Neural progenitor cell (in vitro differentiated cells): ENCODE results near the gene AMT. TPM values are rescaled to one million over a fixed set of nuclear protein-coding genes. Genes with fewer than 3 reads are reported as not detected.

Experiments used
- DNase-seq: peaks from one replicate; pipeline ENCODE4 v3.0.0-alpha.2; 2016; ENCODE audit warnings: low spot score
- H2AFZ ChIP-seq: fragments of 200-600 bp; sonication (generic); replicated peaks from 2 replicates; pipeline ENCODE4 v1.6.1; 2016; ENCODE audit warnings: antibody characterized with exemption
- H3F3A ChIP-seq: fragments of 200-600 bp; sonication (generic); 2 replicates; pipeline ENCODE4 v1.6.1; 2016; ENCODE audit warnings: antibody characterized with exemption, low read depth
- H3K27ac ChIP-seq: fragments of 200-600 bp; sonication (generic); 2 replicates; pipeline ENCODE4 v1.5.1; 2016; ENCODE audit warnings: mild to moderate bottlenecking
- H3K27me3 ChIP-seq: fragments of 200-600 bp; sonication (generic); 2 replicates; pipeline ENCODE4 v1.6.1; 2016; ENCODE audit warnings: mild to moderate bottlenecking, moderate library complexity
- H3K36me3 ChIP-seq: fragments of 200-600 bp; sonication (generic); 2 replicates; pipeline ENCODE4 v1.5.1; 2016
- H3K4me1 ChIP-seq: fragments of 200-600 bp; sonication (generic); 2 replicates; pipeline ENCODE4 v1.6.1; 2016; ENCODE audit warnings: mixed run types
- H3K4me2 ChIP-seq: fragments of 200-600 bp; sonication (generic); 2 replicates; pipeline ENCODE4 v1.6.1; 2016
- H3K4me3 ChIP-seq: fragments of 200-600 bp; sonication (generic); 2 replicates; pipeline ENCODE4 v1.5.1; 2016
- H3K79me2 ChIP-seq: fragments of 200-600 bp; sonication (generic); 2 replicates; pipeline ENCODE4 v1.6.1; 2016; ENCODE audit warnings: low read depth
- H3K9ac ChIP-seq: fragments of 200-600 bp; sonication (generic); 2 replicates; pipeline ENCODE4 v1.6.1; 2016
- H3K9me3 ChIP-seq: fragments of 200-600 bp; sonication (generic); 2 replicates; pipeline ENCODE4 v1.5.1; 2016; ENCODE audit warnings: low read depth
- H4K20me1 ChIP-seq: fragments of 200-600 bp; sonication (generic); 2 replicates; pipeline ENCODE4 v1.6.1; 2016; ENCODE audit warnings: low read depth
- H3K27ac Mint-ChIP-seq: 3 replicates; pipeline ENCODE4 v1.8.0; 2021; ENCODE audit warnings: mixed read lengths
- H3K27me3 Mint-ChIP-seq: 2 replicates; pipeline ENCODE4 v1.8.0; 2022; ENCODE audit warnings: low read depth, mild to moderate bottlenecking, inconsistent platforms, moderate library complexity, mixed read lengths; ENCODE audit not compliant: insufficient read depth
- H3K36me3 Mint-ChIP-seq: 3 replicates; pipeline ENCODE4 v1.8.0; 2021; ENCODE audit warnings: mixed read lengths
- H3K4me1 Mint-ChIP-seq: 3 replicates; pipeline ENCODE4 v1.8.0; 2021; ENCODE audit warnings: mixed read lengths
- H3K4me3 Mint-ChIP-seq: 3 replicates; pipeline ENCODE4 v1.8.0; 2021; ENCODE audit warnings: mild to moderate bottlenecking, moderate library complexity, mixed read lengths
- H3K9me3 Mint-ChIP-seq: 3 replicates; pipeline ENCODE4 v1.8.0; 2020; ENCODE audit warnings: mixed read lengths
- EZH2 ChIP-seq: fragments of 200-600 bp; sonication (generic); IDR thresholded peaks from 2 replicates; pipeline ENCODE4 v1.6.1; 2017; ENCODE audit warnings: antibody characterized with exemption, mild to moderate bottlenecking, moderate library complexity
- EZH2phosphoT487 ChIP-seq: fragments of 200-600 bp; sonication (generic); IDR thresholded peaks from 2 replicates; pipeline ENCODE4 v1.6.1; 2017; ENCODE audit warnings: antibody characterized with exemption
- total RNA-seq: library from RNA; depleted of rRNA; stranded (reverse); fragments of >200 nt; gene quantifications from 2 replicates; pipeline ENCODE4 v1.2.3, GENCODE V29; 2015; ENCODE audit warnings: low replicate concordance
- TF ChIP-seq, protein P1 (sequence below): fragments of 200-600 bp; sonication (generic); IDR thresholded peaks from 2 replicates; pipeline ENCODE4 v1.5.1; 2017; ENCODE audit warnings: antibody characterized with exemption, mild to moderate bottlenecking

Gene AMT, protein sequence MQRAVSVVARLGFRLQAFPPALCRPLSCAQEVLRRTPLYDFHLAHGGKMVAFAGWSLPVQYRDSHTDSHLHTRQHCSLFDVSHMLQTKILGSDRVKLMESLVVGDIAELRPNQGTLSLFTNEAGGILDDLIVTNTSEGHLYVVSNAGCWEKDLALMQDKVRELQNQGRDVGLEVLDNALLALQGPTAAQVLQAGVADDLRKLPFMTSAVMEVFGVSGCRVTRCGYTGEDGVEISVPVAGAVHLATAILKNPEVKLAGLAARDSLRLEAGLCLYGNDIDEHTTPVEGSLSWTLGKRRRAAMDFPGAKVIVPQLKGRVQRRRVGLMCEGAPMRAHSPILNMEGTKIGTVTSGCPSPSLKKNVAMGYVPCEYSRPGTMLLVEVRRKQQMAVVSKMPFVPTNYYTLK
- total RNA-seq: 35.4 and 46.0 TPM in 2 replicates

DNA sequence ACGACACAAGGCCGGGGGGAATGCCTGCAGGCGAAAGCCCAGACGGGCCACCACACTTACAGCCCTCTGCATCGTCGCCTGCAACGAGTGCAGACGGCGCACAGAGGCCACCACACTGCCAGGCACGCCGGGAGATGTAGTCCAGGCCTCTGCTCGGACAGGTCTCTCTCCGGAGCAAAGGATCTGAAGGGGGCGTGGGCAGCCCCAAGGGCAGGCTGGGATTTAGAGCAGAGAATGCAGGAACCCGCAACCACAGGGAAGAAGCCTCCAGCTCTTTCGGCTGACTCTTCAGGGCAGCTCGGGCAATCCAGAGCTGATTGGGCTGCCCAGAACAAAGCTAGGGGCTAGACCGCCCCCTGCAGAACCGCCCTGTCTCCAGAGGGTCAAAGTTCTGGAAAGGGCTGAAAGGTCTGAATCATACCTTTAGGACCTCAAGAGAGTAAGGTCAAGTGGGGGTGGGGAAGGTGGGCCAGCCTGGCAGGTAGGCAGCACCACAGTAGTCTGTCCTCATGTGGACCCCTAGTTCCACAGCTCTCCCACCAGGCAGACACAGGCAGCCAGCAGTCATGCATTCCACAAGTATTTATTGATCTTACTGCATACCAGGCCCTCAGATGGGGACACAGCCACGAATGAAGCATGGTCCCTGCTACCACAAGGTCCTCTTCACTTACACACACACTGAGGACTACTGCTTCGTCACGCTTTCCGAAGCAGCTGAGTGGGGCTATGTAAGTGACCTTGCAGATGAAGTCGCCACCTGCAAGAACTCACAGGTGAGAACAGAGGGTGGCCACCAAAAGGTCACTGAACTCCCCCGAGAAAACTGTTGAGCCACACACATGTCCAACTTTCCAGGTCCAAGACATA lies at the start of gene AMT:
TSS of gene AMT (minus strand) at position 95 of the 870 bp plus-strand sequence. CDS start at position 72, 23 bp downstream.
- no peaks in the 10 kb centered on the region for H3K9me3 ChIP-seq
- peak within 1 kb of the TSS; percentile 76 for H3K9ac ChIP-seq
- peaks cover 8% of the 10 kb centered on the region for H3F3A ChIP-seq
- H3K36me3 ChIP-seq: no peaks in the 10 kb centered on the region
- peaks cover 18% of the 10 kb centered on the region for H3K4me1 Mint-ChIP-seq
- H3K4me3 Mint-ChIP-seq: peak within 1 kb of the TSS; percentile 88
- no peak within 1 kb of the TSS for H3K27ac Mint-ChIP-seq
- peak within 1 kb of the TSS; percentile 88 for H3K4me2 ChIP-seq
- H3K79me2 ChIP-seq: peaks cover 9% of the 10 kb centered on the region
- peaks cover 6% of the 10 kb centered on the region for H3K27me3 Mint-ChIP-seq
- no peaks in the 10 kb centered on the region for H3K9me3 Mint-ChIP-seq
- TF ChIP-seq EZH2phosphoT487 (no peak), EZH2 (no peak)
- TF ChIP-seq, protein P1, sequence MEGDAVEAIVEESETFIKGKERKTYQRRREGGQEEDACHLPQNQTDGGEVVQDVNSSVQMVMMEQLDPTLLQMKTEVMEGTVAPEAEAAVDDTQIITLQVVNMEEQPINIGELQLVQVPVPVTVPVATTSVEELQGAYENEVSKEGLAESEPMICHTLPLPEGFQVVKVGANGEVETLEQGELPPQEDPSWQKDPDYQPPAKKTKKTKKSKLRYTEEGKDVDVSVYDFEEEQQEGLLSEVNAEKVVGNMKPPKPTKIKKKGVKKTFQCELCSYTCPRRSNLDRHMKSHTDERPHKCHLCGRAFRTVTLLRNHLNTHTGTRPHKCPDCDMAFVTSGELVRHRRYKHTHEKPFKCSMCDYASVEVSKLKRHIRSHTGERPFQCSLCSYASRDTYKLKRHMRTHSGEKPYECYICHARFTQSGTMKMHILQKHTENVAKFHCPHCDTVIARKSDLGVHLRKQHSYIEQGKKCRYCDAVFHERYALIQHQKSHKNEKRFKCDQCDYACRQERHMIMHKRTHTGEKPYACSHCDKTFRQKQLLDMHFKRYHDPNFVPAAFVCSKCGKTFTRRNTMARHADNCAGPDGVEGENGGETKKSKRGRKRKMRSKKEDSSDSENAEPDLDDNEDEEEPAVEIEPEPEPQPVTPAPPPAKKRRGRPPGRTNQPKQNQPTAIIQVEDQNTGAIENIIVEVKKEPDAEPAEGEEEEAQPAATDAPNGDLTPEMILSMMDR: no peak
- H3K4me3 ChIP-seq: peak within 1 kb of the TSS; percentile 78
- no peaks in the 10 kb centered on the region for H3K27me3 ChIP-seq
- peaks cover 10% of the 10 kb centered on the region for H3K4me1 ChIP-seq
- peak within 1 kb of the TSS; percentile 15 for H2AFZ ChIP-seq
- peaks cover 16% of the 10 kb centered on the region for H3K36me3 Mint-ChIP-seq
- peak; percentile 94 for DNase-seq
- no peaks in the 10 kb centered on the region for H4K20me1 ChIP-seq
- no peak within 1 kb of the TSS for H3K27ac ChIP-seq

DNA sequence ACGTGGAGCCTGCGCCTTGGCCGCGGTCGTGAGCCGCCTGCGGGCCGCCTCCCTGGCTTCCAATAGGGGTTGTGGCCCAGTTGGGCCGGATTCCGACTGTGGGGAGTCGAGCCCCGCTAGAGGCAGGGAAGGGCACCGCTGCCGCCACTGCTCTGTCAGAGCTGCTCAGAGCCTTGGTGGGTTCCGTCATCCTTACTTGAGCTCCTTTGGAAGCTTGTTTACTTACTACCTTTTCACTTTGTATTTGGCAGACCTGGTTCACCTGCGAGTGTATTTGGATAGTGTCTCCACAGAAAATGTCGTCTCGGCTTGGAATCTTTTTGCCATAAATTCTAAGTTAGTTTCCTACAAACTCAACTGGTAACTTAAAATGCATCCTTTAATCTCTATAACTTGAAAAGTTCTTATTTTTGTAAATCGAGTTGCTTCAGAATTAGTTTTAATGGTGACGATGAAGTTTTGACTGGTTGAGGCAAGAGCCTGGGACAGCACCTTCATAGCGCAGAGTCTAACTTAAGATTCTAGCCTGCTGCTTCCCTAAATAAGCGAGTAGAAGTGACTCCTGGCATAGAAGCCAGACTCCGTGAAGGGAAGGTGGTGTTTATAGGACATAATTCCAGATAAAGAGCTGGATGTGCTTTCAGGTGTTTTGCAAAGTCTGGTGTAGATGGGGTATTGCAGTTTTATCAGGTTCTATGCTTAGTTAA lies 48.6 kb upstream of the AMT start:
- no peaks in the 10 kb centered on the region for H3K9me3 ChIP-seq
- H3K36me3 ChIP-seq: no peaks in the 10 kb centered on the region
- H3K4me1 ChIP-seq: peaks cover 27% of the 10 kb centered on the region
- peak overlapping the region; percentile 88 for H3K27ac ChIP-seq
- TF ChIP-seq EZH2: no peak
- TF ChIP-seq, protein P1: no peak
- no peak for TF ChIP-seq EZH2phosphoT487
- peak overlapping the region; percentile 65 for H3K9ac ChIP-seq
- H3K4me3 ChIP-seq: peak overlapping the region; percentile 82
- peaks cover 41% of the 10 kb centered on the region for H3F3A ChIP-seq
- H3K27me3 Mint-ChIP-seq: peaks cover 10% of the 10 kb centered on the region
- H3K9me3 Mint-ChIP-seq: peaks cover 8% of the 10 kb centered on the region
- H2AFZ ChIP-seq: no peak overlapping the region
- peaks cover 14% of the 10 kb centered on the region for H3K36me3 Mint-ChIP-seq
- H3K4me2 ChIP-seq: peak overlapping the region; percentile 89
- H3K4me3 Mint-ChIP-seq: peak overlapping the region; percentile 94
- peaks cover 19% of the 10 kb centered on the region for H4K20me1 ChIP-seq
- H3K27ac Mint-ChIP-seq: peak overlapping the region; percentile 78
- peaks cover 54% of the 10 kb centered on the region for H3K79me2 ChIP-seq
- DNase-seq: no peak
- H3K4me1 Mint-ChIP-seq: peaks cover 27% of the 10 kb centered on the region
- H3K27me3 ChIP-seq: no peaks in the 10 kb centered on the region

DNA sequence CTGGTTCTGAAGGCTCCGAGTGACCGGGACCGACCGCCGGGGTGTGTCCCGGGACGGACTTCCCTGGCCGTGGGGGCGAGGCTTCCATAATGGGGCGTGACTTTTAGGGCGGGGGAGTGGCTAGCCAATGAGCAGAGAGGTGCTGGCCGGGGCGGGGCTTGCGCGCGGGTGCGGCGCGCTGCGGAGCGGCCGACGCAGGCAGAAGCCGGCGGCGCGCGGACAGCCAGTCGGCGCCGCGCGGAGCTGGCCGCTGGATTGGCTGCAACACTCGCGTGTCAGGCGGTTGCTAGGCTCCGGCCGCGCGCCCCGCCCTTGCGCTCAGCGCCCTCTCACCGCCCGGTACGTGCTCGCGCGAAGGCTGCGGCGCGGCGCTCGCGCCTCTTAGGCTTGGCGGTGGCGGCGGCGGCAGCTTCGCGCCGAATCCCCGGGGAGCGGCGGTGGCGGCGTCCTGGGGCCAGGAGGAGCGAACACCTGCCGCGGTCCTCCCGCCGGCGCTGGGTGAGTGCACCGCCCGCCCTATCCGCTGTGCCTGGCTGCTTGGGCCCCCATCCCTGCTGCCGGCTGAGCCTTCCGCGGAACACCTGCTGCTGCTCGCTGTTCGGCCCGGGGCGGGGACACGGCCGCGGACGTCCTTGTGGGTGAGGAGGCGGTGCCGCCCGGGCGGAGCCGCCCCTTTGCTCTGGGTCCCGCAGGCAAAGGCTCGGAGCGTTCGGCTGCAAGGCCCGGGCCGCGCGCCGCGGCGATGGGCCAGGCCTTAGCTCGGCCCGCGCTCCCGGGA lies 47.9 kb upstream of the AMT start, which contains the start of gene DAG1:
TSS of gene DAG1 (plus strand) at position 332 of the 778 bp plus-strand sequence. CDS start 40,268 bp downstream, outside the sequence.
- H3K9me3 Mint-ChIP-seq: peaks cover 8% of the 10 kb centered on the region
- peak within 1 kb of the TSS; percentile 53 for H2AFZ ChIP-seq

More for the DNA sequence above, 47.9 kb upstream of the AMT start, which contains the start of gene DAG1:
- H3K27ac Mint-ChIP-seq: peak within 1 kb of the TSS; percentile 97
- Histone ChIP-seq H3K4me3 (peak within 1 kb of the TSS; percentile 82), H3K9me3 (no peaks in the 10 kb centered on the region), H3K36me3 (no peaks in the 10 kb centered on the region), H3K27me3 (no peaks in the 10 kb centered on the region), H3F3A (peaks cover 46% of the 10 kb centered on the region), H3K4me2 (peak within 1 kb of the TSS; percentile 89), H4K20me1 (peaks cover 19% of the 10 kb centered on the region), H3K4me1 (peaks cover 34% of the 10 kb centered on the region), H3K27ac (peak within 1 kb of the TSS; percentile 93), H3K79me2 (peaks cover 46% of the 10 kb centered on the region), H3K9ac (peak within 1 kb of the TSS; percentile 65)
- peak; percentile 100 for DNase-seq
- peaks cover 10% of the 10 kb centered on the region for H3K27me3 Mint-ChIP-seq
- TF ChIP-seq EZH2phosphoT487 (no peak), EZH2 (no peak)
- TF ChIP-seq, protein P1: no peak
- H3K4me1 Mint-ChIP-seq: peaks cover 27% of the 10 kb centered on the region
- peak within 1 kb of the TSS; percentile 94 for H3K4me3 Mint-ChIP-seq
- H3K36me3 Mint-ChIP-seq: peaks cover 11% of the 10 kb centered on the region
